Gastrocnemius medialis (tissue), 4 donors: Measurements from ENCODE around the gene CAMK2D. TPM values are rescaled to one million over a fixed set of nuclear protein-coding genes. Genes with fewer than 3 reads are reported as not detected.

Experiments used
- ATAC-seq, 2 donors: fragments of 150-250 bp; one replicate each; pipeline ENCODE4 v1.9.1; 2016
- DNase-seq, 2 donors: peaks; one replicate each; pipeline ENCODE4 v3.0.0-alpha.2; 2019
- H3K27ac ChIP-seq, 4 donors: fragments of 200-600 bp; sonication (generic); 1 replicate in 1 of 4; 2 replicates in 3 of 4; pipeline ENCODE4 v1.5.1; 2016 to 2018; ENCODE audit warnings: mild to moderate bottlenecking in 2 of 4, moderate library complexity in 1 of 4
- H3K27me3 ChIP-seq, 3 donors: fragments of 200-600 bp; sonication (generic) in 2 of 3; 1 replicate in 1 of 3; 2 replicates in 2 of 3; pipeline versions ENCODE4 v1.5.1 to v1.6.0; 2016 to 2019; ENCODE audit warnings: mild to moderate bottlenecking in 1 of 3, moderate library complexity in 1 of 3
- H3K36me3 ChIP-seq, 2 donors: fragments of 200-600 bp; sonication (generic) in 1 of 2; one replicate each; pipeline ENCODE4 v1.5.1; 2017 to 2018
- H3K4me1 ChIP-seq, 2 donors: fragments of 200-600 bp; sonication (generic) in 1 of 2; one replicate each; pipeline ENCODE4 v1.5.1; 2016 to 2017; ENCODE audit warnings: mild to moderate bottlenecking in 2 of 2
- H3K4me3 ChIP-seq, 4 donors: fragments of 200-600 bp; sonication (generic) in 3 of 4; 1 replicate in 1 of 4; 2 replicates in 3 of 4; pipeline ENCODE4 v1.5.1; 2016 to 2019; ENCODE audit warnings: mild to moderate bottlenecking in 2 of 4
- H3K9me3 ChIP-seq, 3 donors: fragments of 200-600 bp; sonication (generic) in 2 of 3; 1 replicate in 1 of 3; 2 replicates in 2 of 3; pipeline ENCODE4 v1.5.1; 2016 to 2019
- CTCF ChIP-seq, 5 experiments: fragments of 450-650 bp in 3 of 5; fragments of 200-600 bp in 2 of 5; sonication (generic) in 2 of 5; IDR thresholded peaks in 4 of 5; conservative IDR thresholded peaks in 1 of 5; 1 replicate in 4 of 5; 2 replicates in 1 of 5; pipeline ENCODE4 v1.5.1; 2016 to 2019; ENCODE audit warnings: antibody characterized with exemption in 5 of 5, mild to moderate bottlenecking in 3 of 5, moderate library complexity in 3 of 5
- POLR2A ChIP-seq, 2 donors: fragments of 450-650 bp; IDR thresholded peaks; one replicate each; pipeline ENCODE4 v1.6.1; 2017; ENCODE audit warnings: antibody characterized with exemption in 2 of 2, mild to moderate bottlenecking in 2 of 2, moderate library complexity in 2 of 2
- in situ Hi-C, 4 donors: fragments of 200-750 bp; cut with MboI; loops; one replicate each; pipeline versions ENCODE4 v1.15.0 to v1.8.0; 2017; ENCODE audit warnings: low sequenced_read_pairs in 4 of 4
- intact Hi-C: fragments of 100-400 bp; cut with DNase I; formaldehyde crosslinking; loops from one replicate; pipeline ENCODE4 v1.15.1; 2023; ENCODE audit warnings: low total_unique reads
- total RNA-seq, 4 donors: library from RNA; depleted of rRNA; stranded (reverse); fragments of >200 nt; gene quantifications; one replicate each; pipeline versions ENCODE4 v1.1.0 to v1.2.3, GENCODE V29; 2016

CAMK2D gene
- total RNA-seq, 4 donors from 2014 or later: 73.2 to 149 (median 119) TPM

GRCh38 chr4:113572620-113573019 lies 188.9 kb downstream of the CAMK2D start:
- intact Hi-C loops: no loop called here
- Histone ChIP-seq H3K4me3 (no peak overlapping the region), H3K4me1 (peaks cover 20 to 30% of the 10 kb centered on the region in 2 donors), H3K36me3 (no peaks in the 10 kb centered on the region), H3K27ac (no peak overlapping the region), H3K27me3 (no peaks in the 10 kb centered on the region), H3K9me3 (no peaks in the 10 kb centered on the region)
- ATAC-seq: no peak
- in situ Hi-C loops: no loop called here
- TF ChIP-seq POLR2A (IDR thresholded peaks at IDR 0.05) (no peak), CTCF (IDR thresholded peaks at IDR 0.05 in 4 of 5, conservative IDR thresholded peaks at IDR 0.05 in 1 of 5) (no peak)
- no peak for DNase-seq

- Histone ChIP-seq H3K36me3 (no peaks in the 10 kb centered on the region), H3K27me3 (no peaks in the 10 kb centered on the region), H3K9me3 (no peaks in the 10 kb centered on the region), H3K4me3 (no peak overlapping the region), H3K4me1 (no peaks in the 10 kb centered on the region), H3K27ac (no peak overlapping the region)
- in situ Hi-C loops (no loop called here), intact Hi-C loops (no loop called here)
- no peak for ATAC-seq
- no peak for DNase-seq
- no peak for TF ChIP-seq POLR2A (IDR thresholded peaks at IDR 0.05)
- TF ChIP-seq CTCF (IDR thresholded peaks at IDR 0.05 in 4 of 5, conservative IDR thresholded peaks at IDR 0.05 in 1 of 5): no peak
Observed at GRCh38 chr4:113566015-113566795, 195.3 kb downstream of the CAMK2D start.

- Histone ChIP-seq H3K27ac (no peak overlapping the region), H3K9me3 (no peaks in the 10 kb centered on the region), H3K4me3 (no peak overlapping the region), H3K36me3 (no peaks in the 10 kb centered on the region), H3K27me3 (no peaks in the 10 kb centered on the region), H3K4me1 (no peaks in the 10 kb centered on the region)
- ATAC-seq (no peak), DNase-seq (no peak)
- intact Hi-C loops: no loop called here
- in situ Hi-C loops: no loop called here
- TF ChIP-seq CTCF (IDR thresholded peaks at IDR 0.05 in 4 of 5, conservative IDR thresholded peaks at IDR 0.05 in 1 of 5) (no peak), POLR2A (IDR thresholded peaks at IDR 0.05) (no peak)
Observed at GRCh38 chr4:113565702-113566012, 195.9 kb downstream of the CAMK2D start.

GRCh38 chr4:113564493-113564892 lies 197.0 kb downstream of the CAMK2D start:
- DNase-seq (no peak), ATAC-seq (no peak)
- intact Hi-C loops: no loop called here
- no peak overlapping the region for H3K4me3 ChIP-seq
- no peaks in the 10 kb centered on the region for H3K9me3 ChIP-seq
- H3K27me3 ChIP-seq: no peaks in the 10 kb centered on the region
- H3K4me1 ChIP-seq: no peaks in the 10 kb centered on the region
- H3K27ac ChIP-seq: no peak overlapping the region
- in situ Hi-C loops: no loop called here
- H3K36me3 ChIP-seq: no peaks in the 10 kb centered on the region
- TF ChIP-seq CTCF (IDR thresholded peaks at IDR 0.05 in 4 of 5, conservative IDR thresholded peaks at IDR 0.05 in 1 of 5) (no peak), POLR2A (IDR thresholded peaks at IDR 0.05) (no peak)
